HG03066 (cell line): Measurements from ENCODE around the gene TEX52.
A peak's percentile ranks its signal among the peaks of the same experiment; 100 is the strongest.

ENCODE experiments used
- ATAC-seq: cut with Tn5 transposase; IDR thresholded peaks from one replicate; pipeline ENCODE4 v1.9.1; 2021; ENCODE audit warnings: low read depth; ENCODE audit not compliant: unreplicated experiment

Gene TEX52

DNA sequence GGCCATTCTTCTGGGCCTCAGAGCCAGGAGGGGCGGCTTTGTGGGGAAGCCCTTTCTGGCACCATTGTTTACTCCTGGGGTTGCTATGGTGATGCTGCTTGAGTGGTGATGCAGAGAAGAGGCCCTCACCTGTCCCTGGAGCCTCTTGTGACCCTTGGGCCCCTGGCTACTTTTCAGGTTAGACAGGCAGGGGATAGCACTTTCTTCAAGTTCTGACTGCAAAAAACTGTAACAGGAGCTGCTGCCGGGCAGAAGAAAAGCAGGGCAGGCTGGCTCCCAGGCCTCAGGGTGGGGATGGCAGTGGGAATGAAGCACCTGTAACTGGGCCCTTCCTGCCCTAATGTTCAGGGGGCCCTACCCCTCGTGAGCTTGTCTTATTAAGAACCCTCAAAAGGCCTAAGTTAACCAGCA, at the start of gene TEX52:
TSS of gene TEX52 (minus strand) at position 19 of the 411 bp plus-strand sequence. CDS start at position 6, 13 bp downstream.
- ATAC-seq: no peak

DNA sequence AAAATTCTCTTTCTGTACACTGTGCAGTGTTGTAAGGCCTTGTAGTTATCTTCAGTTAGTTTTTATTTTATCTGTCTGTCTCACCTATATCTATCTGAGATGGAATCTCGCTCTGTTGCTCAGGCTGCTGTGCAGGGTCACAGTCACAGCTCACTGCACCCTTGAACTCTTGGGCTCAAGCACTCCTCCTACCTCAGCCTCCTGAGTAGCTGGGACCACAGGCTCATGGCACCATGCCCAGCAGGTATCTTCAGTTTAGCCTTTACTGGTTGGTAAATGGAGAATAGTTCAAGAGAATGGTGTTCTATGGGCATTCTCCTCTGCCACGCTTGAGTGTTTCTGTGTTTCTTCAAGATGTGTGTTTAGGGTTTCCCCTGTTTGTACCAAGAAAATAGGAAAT, 47.4 kb upstream of the TEX52 start:
- ATAC-seq: no peak

GRCh38 chr12:2902272-2902880, 45.5 kb upstream of the TEX52 start:
- no peak for ATAC-seq

- no peak for ATAC-seq
Measured at GRCh38 chr12:2900642-2901041, 43.8 kb upstream of the TEX52 start.

DNA sequence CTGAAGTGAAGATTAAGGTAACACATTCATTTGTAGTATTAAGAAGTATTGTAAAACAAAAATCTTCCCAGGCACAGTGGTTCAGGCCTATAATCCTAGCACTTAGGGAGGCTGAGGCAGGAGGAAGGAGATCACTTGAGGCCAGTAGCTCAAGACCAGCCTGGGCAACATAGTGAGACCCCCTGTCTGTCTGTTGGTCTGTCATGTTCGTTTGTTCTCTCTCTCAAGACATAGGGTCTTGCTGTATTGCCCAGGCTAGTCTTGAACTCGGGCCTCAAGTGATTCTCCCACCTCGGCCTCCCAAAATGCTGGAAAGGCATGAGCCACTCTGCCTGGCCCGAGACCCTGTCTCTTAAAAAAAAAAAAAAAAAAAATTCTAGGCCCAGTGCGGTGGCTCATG, 40.6 kb upstream of the TEX52 start:
- ATAC-seq: no peak

DNA sequence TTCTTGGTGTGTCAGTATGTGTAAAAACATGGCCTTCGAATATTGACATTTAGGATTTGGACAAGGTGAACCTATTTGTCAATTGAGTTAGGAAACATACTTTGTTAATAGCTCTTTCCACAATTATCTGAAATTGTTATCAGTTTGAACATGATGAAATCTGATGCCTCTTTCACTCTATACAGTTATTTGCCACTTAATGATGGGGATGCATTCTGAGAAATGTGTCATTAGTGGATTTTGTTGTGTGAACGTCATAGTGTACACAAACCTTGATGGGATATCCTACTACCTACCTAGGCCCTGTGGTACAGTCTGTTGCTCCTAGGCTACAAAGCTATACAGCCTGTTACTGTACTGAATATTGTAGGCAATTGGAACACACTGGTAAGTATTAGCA, 38.7 kb upstream of the TEX52 start:
- ATAC-seq: no peak

DNA sequence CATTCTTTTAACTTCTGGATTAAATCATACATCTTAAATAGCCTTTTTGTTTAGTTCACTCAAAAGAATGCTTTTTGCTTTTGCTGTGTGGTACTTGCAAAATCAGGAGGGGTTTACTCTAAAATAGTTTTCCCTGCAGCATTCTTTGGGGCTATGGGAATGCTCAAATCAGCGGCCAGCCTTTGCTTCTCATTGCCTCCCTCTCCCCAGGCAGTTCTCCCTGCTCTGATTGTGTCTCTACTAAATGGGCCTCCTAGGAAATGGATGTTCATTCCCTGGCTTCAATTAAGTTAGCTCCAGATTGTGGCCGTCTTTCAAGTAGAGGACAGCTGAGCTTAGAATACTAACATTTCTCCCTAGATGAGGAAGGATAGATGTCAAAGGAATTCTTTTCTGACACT, 38.2 kb upstream of the TEX52 start:
- no peak for ATAC-seq

GRCh38 chr12:2893007-2893406, 36.2 kb upstream of the TEX52 start:
- ATAC-seq: no peak

- no peak for ATAC-seq
Measured at GRCh38 chr12:2892246-2892645, 35.4 kb upstream of the TEX52 start.

DNA sequence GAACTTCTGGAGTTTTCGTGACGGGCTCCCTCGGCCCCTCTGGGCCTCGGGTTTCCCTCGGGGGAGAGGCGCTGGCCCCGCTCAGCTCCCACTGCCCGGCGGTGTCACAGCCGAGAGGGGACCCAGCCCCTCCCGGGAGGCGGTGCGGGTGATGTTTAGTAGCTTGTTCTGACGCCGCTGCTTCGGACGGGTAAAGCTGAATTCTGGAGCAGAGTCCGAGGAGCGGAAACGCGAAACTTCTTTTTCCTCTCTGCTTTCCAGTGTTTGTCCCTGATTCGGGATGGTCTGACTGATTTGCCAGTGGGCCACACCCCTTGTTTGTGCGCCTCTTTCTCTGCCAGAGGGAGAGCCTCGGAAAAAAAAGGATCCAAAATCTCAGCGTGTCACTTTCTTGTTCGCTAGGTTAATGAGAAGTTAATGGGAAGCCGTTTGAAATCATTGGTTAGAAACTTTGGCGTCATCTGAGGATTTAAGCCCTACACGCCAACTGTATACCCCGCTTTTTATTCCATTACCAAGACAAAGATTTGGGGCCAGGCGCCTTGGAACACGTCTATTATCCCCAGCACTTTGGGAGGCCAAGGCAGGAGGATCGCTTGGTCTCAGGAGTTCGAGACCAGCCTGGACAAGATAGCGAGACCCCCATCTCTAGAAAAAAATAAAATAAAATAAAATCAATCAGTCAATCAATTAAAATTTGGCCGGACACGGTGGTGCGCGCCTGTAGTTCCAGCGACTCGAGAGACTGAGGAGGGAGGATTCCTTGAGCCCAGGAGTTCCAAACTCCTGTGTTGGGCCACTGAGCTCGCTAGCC, 34.6 kb upstream of the TEX52 start:
- no peak for ATAC-seq

GRCh38 chr12:2890388-2891239, 33.8 kb upstream of the TEX52 start, which contains the start of gene TULP3:
TULP3 (plus strand) TSS chr12:2890891; CDS start chr12:2890948, 57 bp downstream.
- peak; percentile 97 for ATAC-seq

GRCh38 chr12:2890001-2890387, 33.2 kb upstream of the TEX52 start:
- no peak for ATAC-seq

DNA sequence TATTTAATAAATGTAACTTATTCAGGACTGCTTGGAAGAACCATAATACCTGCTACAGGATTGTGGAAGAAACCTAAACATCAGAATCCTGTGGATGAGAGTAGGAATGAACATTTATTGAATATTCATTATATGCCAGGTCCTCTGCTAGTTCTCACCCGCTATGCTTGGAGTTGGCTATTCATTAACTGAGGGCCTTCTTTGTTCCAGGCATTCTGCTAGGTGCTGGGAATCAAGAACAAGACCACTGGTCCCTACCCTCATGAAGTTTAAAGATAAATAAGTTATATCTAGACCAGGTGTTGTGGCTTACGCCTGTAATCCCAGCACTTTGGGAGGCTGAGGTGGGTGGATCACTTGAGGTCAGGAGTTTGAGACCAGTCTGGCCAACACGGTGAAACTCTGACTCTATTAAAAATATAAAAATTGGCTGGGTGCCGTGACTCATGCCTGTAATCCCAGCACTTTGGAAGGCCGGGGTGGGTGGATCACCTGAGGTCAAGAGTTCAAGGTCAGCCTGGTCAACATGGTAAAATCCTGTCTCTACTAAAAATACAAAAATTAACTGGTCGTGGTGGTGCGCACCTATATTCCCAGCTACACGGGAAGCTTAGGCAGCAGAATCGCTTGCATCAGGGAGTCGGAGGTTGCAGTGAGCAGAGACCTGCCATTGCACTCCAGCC, 30.1 kb upstream of the TEX52 start:
- ATAC-seq: no peak

DNA sequence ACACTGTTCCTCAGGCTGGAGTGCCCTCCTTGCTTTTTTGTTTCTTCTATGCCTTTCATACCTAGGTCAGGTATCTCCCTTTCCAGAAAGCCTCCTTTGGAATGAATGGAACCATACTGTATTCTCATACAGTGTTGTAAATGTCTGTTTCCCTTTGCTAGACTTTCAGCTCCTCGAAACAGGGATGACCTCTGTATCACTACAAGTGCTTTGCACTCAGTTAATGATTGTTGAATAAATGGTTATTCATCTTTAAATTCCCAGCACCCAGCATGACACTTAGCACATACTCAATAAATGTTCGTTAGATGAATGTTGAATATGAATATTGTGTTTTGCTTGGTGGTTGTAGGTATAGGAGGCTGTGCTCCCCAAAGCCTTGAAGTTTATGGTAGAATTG, 28.0 kb upstream of the TEX52 start:
- ATAC-seq: no peak

DNA sequence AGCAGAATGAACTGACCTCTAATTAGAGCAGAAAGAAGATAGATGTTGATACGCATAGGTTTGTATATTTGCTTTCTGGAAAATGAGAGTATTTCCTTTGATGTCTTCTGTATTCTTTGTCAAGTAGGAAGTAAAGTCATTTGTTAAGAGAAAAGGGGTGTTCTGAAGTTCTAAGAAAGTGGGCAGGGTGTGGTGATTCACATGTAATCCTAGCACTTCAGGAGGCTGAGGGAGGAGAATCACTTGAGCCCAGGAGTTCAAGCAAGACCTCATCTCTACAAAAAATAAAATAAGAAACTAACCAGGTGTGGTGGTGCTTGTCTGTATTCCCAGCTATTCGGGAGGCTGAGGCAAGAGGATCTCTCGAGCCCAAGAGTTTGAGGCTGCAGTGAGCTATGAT, 23.0 kb upstream of the TEX52 start:
- ATAC-seq: no peak

DNA sequence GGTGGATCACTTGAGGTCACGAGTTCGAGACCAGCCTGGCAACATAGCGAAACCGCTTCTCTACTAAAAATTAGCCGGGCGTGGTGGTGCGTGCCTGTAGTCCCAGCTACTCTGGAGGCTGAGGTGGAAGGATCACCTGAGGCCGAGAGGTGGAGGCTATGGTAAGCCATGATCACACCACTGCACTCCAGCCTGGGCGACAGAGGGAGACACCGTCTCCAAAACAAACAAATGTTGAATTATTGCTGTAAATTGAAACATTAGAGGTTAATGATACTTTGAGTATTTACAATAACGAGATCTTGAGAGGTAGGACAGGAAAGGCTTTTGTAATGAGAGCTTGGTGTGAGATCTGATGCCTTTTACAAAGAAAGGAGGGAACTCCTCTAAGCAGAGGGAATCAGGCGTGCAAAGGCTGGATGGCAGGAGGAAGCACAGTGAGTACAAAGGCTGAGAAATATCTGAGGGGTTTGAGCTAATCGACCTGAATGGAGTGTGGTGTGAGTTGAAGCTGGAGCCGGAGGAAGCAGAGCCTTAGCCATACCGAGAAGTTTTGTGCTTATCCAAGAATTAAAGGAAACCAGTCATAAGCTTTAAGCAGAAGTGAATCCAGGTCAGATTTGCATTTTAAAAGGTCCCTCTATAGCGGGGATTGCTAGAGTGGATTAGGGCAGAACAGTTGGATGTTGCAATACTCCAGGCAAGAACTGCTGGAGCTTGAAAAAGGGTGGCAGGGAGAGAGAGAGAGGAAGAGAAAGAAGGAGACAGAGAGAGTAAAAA, 21.3 kb upstream of the TEX52 start:
- ATAC-seq: peak; percentile 11

- peak; percentile 66 for ATAC-seq
Measured at GRCh38 chr12:2877047-2877952, 20.5 kb upstream of the TEX52 start, which contains the start of the genes FOXM1 and RHNO1. FOXM1 (minus strand) TSS chr12:2877174; CDS start chr12:2874478, 2,696 bp downstream. RHNO1 (plus strand) TSS chr12:2877223; CDS start chr12:2885367, 8,144 bp downstream.

GRCh38 chr12:2876431-2877046, 19.7 kb upstream of the TEX52 start:
- no peak for ATAC-seq
